ENCODE measurements around the gene EVA1C.

- no peak for TF ChIP-seq POLR2A (IDR thresholded peaks at IDR 0.05)
- no peak for TF ChIP-seq CTCF (IDR thresholded peaks at IDR 0.05)
- TF ChIP-seq POLR2AphosphoS5 (IDR thresholded peaks at IDR 0.05) = no peak
- no peak for TF ChIP-seq EP300 (IDR thresholded peaks at IDR 0.05)
These were observed 148.4 kb downstream of the EVA1C start for GRCh38 chr21:32560896-32561295.

All from gastroesophageal sphincter (tissue), 3 donors.